Stomach (tissue), 8 donors: ENCODE measurements around the gene OR2M3. TPM values are rescaled to one million over a fixed set of nuclear protein-coding genes. Genes with fewer than 3 reads are reported as not detected.

Source experiments
- polyA plus RNA-seq, 3 donors: library from polyadenylated mRNA; stranded (reverse); fragments of 200-250 nt; gene quantifications; one replicate each; pipeline ENCODE4 v1.2.3, GENCODE V29; 2013
- total RNA-seq, 5 donors: library from RNA; depleted of rRNA; stranded (reverse); fragments of >200 nt; gene quantifications; one replicate each; pipeline versions ENCODE4 v1.1.0 to v1.2.3, GENCODE V29; 2014 to 2016
- donor health status: healthy with polysubstance abuse.
- donor health status: Bipolar disorder and iron deficiency.
- donor health status: healthy.

Gene OR2M3
- total and polyA plus RNA-seq, 8 donors, result 0.45 TPM; not detected in 7

Other genes starting within 250 kb of the OR2M3 start
- not detected for gene OR2L8, start 248.4 kb upstream of the OR2M3 start, total RNA-seq
- gene OR2L8, start 248.4 kb upstream of the OR2M3 start, polyA plus RNA-seq, result not detected
- gene OR2AK2, start 232.0 kb upstream of the OR2M3 start, total RNA-seq, result not detected
- gene OR2AK2, start 232.0 kb upstream of the OR2M3 start, polyA plus RNA-seq, result not detected
- not detected for gene OR2L5, start 183.6 kb upstream of the OR2M3 start, total RNA-seq
- gene OR2L5, start 183.6 kb upstream of the OR2M3 start, polyA plus RNA-seq, result not detected
- not detected for gene OR2L2, start 167.2 kb upstream of the OR2M3 start, total RNA-seq
- not detected for gene OR2L2, start 167.2 kb upstream of the OR2M3 start, polyA plus RNA-seq
- not detected for gene OR2L3, start 150.4 kb upstream of the OR2M3 start, total RNA-seq
- not detected for gene OR2L3, start 150.4 kb upstream of the OR2M3 start, polyA plus RNA-seq
- gene OR2L13, start 102.1 kb upstream of the OR2M3 start, total RNA-seq, result under 1 TPM in 1 of 5 donors, not detected in 4; 0.37 TPM
- not detected for gene OR2L13, start 102.1 kb upstream of the OR2M3 start, polyA plus RNA-seq
- not detected for gene OR2M5, start 52.1 kb upstream of the OR2M3 start, total RNA-seq
- not detected for gene OR2M5, start 52.1 kb upstream of the OR2M3 start, polyA plus RNA-seq
- not detected for gene OR2M2, start 22.4 kb upstream of the OR2M3 start, total RNA-seq
- gene OR2M2, start 22.4 kb upstream of the OR2M3 start, polyA plus RNA-seq, result not detected
- not detected for gene OR2M4, start 34.2 kb downstream of the OR2M3 start, total RNA-seq
- gene OR2M4, start 34.2 kb downstream of the OR2M3 start, polyA plus RNA-seq, result not detected
- not detected for gene OR2T33, start 80.7 kb downstream of the OR2M3 start, total RNA-seq
- not detected for gene OR2T33, start 80.7 kb downstream of the OR2M3 start, polyA plus RNA-seq
- gene OR2T12, start 106.2 kb downstream of the OR2M3 start, total RNA-seq, result not detected
- gene OR2T12, start 106.2 kb downstream of the OR2M3 start, polyA plus RNA-seq, result not detected
- not detected for gene OR2M7, start 127.3 kb downstream of the OR2M3 start, total RNA-seq
- gene OR2M7, start 127.3 kb downstream of the OR2M3 start, polyA plus RNA-seq, result not detected
- gene OR14C36, start 151.5 kb downstream of the OR2M3 start, total RNA-seq, result not detected
- gene OR14C36, start 151.5 kb downstream of the OR2M3 start, polyA plus RNA-seq, result not detected
- gene OR2T4, start 164.4 kb downstream of the OR2M3 start, total RNA-seq, result not detected
- not detected for gene OR2T4, start 164.4 kb downstream of the OR2M3 start, polyA plus RNA-seq
- under 1 TPM in 1 of 5 donors, not detected in 4; under 0.01 TPM for gene OR2T6, start 178.5 kb downstream of the OR2M3 start, total RNA-seq
- gene OR2T6, start 178.5 kb downstream of the OR2M3 start, polyA plus RNA-seq, result not detected
- gene OR2T1, start 205.8 kb downstream of the OR2M3 start, total RNA-seq, result not detected
- not detected for gene OR2T1, start 205.8 kb downstream of the OR2M3 start, polyA plus RNA-seq
- not detected for gene OR2T2, start 248.4 kb downstream of the OR2M3 start, total RNA-seq
- not detected for gene OR2T2, start 248.4 kb downstream of the OR2M3 start, polyA plus RNA-seq